Prostate gland (tissue), 2 donors: ENCODE data around the gene PTPRG. TPM values are rescaled to one million over a fixed set of nuclear protein-coding genes. Genes with fewer than 3 reads are reported as not detected.

Experiments used
- DNase-seq: peaks from one replicate; pipeline ENCODE4 v3.0.0-alpha.2; 2019; ENCODE audit warnings: low spot score
- H3K27ac ChIP-seq, 2 donors: fragments of 200-600 bp; sonication (generic); 2 replicates each; pipeline ENCODE4 v1.5.1; 2017 to 2019
- H3K27me3 ChIP-seq: fragments of 200-600 bp; sonication (generic); replicated peaks from 2 replicates; pipeline ENCODE4 v1.5.1; 2019; ENCODE audit not compliant: insufficient read depth
- H3K36me3 ChIP-seq, 2 donors: fragments of 200-600 bp; sonication (generic); 1 replicate in 1 of 2; 2 replicates in 1 of 2; pipeline versions ENCODE4 v1.5.1 to v1.8.1; 2017 to 2019
- H3K4me1 ChIP-seq: fragments of 200-600 bp; sonication (generic); replicated peaks from 2 replicates; pipeline ENCODE4 v1.5.1; 2019
- H3K4me3 ChIP-seq, 2 donors: fragments of 200-600 bp; sonication (generic); 2 replicates each; pipeline ENCODE4 v1.5.1; 2017 to 2019
- H3K9me3 ChIP-seq: fragments of 200-600 bp; sonication (generic); 2 replicates; pipeline ENCODE4 v1.5.1; 2017
- POLR2A ChIP-seq: fragments of 450-650 bp; IDR thresholded peaks from one replicate; pipeline ENCODE4 v1.6.1; 2016; ENCODE audit warnings: antibody characterized with exemption, mild to moderate bottlenecking
- POLR2AphosphoS5 ChIP-seq: sonication (generic); formaldehyde crosslinking; IDR thresholded peaks from one replicate; pipeline ENCODE4 v1.6.1; 2017; ENCODE audit warnings: antibody characterized with exemption
- WGBS: methylation state at CpG from one replicate; pipeline ENCODE4 v1.1.5; 2018; 5-methylcytosine and 5-hydroxymethylcytosine counted together
- intact Hi-C: fragments of 100-400 bp; cut with DNase I; formaldehyde crosslinking; loops from one replicate; pipeline ENCODE4 v1.14.2; 2022
- total RNA-seq, 2 donors: library from RNA; depleted of rRNA; stranded (reverse); fragments of >200 nt; gene quantifications; one replicate each; pipeline ENCODE4 v1.1.0, GENCODE V29; 2016
- TF ChIP-seq, protein P1 (sequence below), 4 experiments: fragments of 200-600 bp in 2 of 4; fragments of 450-650 bp in 2 of 4; sonication (generic) in 2 of 4; IDR thresholded peaks; 1 replicate in 3 of 4; 2 replicates in 1 of 4; pipeline ENCODE4 v1.5.1; 2016 to 2019; ENCODE audit warnings: antibody characterized with exemption in 4 of 4, mild to moderate bottlenecking in 2 of 4, moderate library complexity in 2 of 4

Gene PTPRG
- total RNA-seq, 2 donors from 2014 or later: 22.0 to 78.6 TPM

DNA sequence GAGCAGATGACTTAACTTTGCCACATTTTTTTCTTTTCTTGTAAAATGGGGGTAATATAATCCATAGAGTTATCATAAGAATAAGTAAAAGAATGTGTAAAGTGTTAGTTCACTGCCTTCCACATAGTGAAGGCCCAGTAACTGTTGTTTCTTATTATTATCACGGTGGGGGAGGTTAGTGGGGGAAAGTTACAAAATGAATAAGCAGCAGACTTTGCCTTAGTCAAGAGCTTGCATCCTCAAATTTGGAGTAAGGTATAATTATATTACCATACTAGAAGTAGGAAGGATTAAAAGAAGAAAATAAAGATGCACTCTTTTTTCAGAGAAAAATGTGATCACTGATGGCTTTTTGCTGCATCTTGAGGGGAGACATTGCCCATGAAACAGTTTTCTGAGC is 247.6 kb downstream of the PTPRG start:
- TF ChIP-seq, protein P1, sequence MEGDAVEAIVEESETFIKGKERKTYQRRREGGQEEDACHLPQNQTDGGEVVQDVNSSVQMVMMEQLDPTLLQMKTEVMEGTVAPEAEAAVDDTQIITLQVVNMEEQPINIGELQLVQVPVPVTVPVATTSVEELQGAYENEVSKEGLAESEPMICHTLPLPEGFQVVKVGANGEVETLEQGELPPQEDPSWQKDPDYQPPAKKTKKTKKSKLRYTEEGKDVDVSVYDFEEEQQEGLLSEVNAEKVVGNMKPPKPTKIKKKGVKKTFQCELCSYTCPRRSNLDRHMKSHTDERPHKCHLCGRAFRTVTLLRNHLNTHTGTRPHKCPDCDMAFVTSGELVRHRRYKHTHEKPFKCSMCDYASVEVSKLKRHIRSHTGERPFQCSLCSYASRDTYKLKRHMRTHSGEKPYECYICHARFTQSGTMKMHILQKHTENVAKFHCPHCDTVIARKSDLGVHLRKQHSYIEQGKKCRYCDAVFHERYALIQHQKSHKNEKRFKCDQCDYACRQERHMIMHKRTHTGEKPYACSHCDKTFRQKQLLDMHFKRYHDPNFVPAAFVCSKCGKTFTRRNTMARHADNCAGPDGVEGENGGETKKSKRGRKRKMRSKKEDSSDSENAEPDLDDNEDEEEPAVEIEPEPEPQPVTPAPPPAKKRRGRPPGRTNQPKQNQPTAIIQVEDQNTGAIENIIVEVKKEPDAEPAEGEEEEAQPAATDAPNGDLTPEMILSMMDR (IDR thresholded peaks at IDR 0.05): no peak
- TF ChIP-seq POLR2AphosphoS5: no peak
- no peak for TF ChIP-seq POLR2A
- no peak overlapping the region for H3K4me3 ChIP-seq
- H3K9me3 ChIP-seq: no peaks in the 10 kb centered on the region
- no peak overlapping the region for H3K27ac ChIP-seq
- no peaks in the 10 kb centered on the region for H3K4me1 ChIP-seq
- DNase-seq: no peak
- H3K36me3 ChIP-seq: no peaks in the 10 kb centered on the region
- no peaks in the 10 kb centered on the region for H3K27me3 ChIP-seq
- intact Hi-C loops: no loop called here
- WGBS: 42% methylated on average over 1 of the region's 1 CpG

DNA sequence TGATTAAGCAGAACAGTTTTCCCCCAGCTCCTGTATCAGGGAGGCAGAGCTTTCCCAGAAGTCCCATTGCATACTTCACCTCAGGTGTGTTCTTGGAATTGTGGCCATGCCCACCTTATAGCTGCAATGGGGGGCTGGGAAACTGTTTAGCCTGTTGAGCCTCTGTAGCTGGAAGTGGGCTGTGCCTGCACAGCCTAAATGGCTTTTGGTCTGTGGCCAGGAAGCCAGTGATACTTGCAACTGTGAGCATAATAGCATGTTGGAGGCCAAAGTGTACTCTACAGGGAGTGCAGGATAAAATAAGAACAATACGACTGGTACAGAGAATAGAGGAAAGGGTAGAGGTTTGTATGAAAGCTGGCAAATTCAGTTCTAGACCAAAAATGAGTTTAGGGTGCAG is 248.5 kb downstream of the PTPRG start:
- intact Hi-C loops: no loop called here
- H3K4me3 ChIP-seq: no peak overlapping the region
- no peaks in the 10 kb centered on the region for H3K9me3 ChIP-seq
- 12% methylated on average over 1 of the region's 1 CpG for WGBS
- TF ChIP-seq, protein P1 (IDR thresholded peaks at IDR 0.05): no peak
- TF ChIP-seq POLR2A: no peak
- TF ChIP-seq POLR2AphosphoS5: no peak
- no peaks in the 10 kb centered on the region for H3K4me1 ChIP-seq
- H3K27ac ChIP-seq: no peak overlapping the region
- H3K27me3 ChIP-seq: no peaks in the 10 kb centered on the region
- peak; percentile 10 for DNase-seq
- H3K36me3 ChIP-seq: no peaks in the 10 kb centered on the region

DNA sequence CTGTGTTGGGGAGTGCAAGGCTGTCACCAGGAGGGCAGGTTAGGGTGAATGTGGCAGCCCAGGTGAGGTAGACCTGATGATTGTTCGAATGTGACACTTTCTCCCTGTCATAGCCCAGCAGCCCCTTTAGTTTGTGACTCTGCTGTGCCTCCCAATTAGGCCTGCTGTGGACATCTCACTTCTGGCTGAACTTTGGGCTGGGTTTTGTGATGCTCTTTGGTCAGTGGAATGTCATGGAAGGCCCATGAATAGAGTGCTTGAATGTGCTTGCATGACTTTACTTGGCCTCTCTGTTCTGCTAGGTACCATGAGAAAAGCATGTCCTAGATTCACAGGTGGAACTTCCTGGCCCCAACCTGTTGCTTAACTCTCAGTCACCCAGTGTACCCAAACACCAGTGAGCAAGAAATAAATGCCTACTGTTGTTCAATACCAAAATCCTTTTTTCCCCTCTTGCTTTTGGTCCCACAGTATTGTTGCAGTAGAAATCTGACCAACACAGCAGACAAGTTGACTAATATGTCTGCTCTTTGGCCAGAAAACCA is 249.7 kb downstream of the PTPRG start:
- intact Hi-C loops: no loop called here

DNA sequence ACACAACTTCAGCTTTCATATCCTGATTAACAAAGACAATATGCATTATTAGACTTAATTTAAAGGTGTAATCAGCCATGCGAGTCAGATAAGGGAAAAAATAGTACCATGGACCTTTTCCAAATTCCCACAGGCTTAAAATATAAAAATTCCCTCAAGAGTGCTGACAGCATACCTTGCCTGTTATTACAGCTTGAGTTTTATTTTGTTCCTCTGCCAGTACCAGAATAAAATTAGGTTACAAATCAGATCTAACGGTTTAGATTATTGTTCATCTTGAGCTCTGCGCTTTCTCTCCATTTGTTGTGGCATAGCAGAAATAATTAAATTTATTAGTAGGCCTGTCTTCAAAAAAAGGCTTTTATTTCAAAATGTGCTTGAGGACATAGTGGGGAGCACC is 250.3 kb downstream of the PTPRG start:
- DNase-seq: no peak
- H3K27ac ChIP-seq: no peak overlapping the region
- 53% methylated on average over 3 of the region's 3 CpGs for WGBS
- intact Hi-C loops: no loop called here
- H3K4me3 ChIP-seq: no peak overlapping the region
- no peaks in the 10 kb centered on the region for H3K9me3 ChIP-seq
- H3K27me3 ChIP-seq: no peaks in the 10 kb centered on the region
- no peaks in the 10 kb centered on the region for H3K36me3 ChIP-seq
- TF ChIP-seq POLR2A (no peak), POLR2AphosphoS5 (no peak)
- TF ChIP-seq, protein P1 (IDR thresholded peaks at IDR 0.05): no peak
- H3K4me1 ChIP-seq: no peaks in the 10 kb centered on the region

More for the DNA sequence above, 249.7 kb downstream of the PTPRG start:
- no peaks in the 10 kb centered on the region for H3K27me3 ChIP-seq
- 80% methylated on average over 1 of the region's 1 CpG for WGBS
- no peaks in the 10 kb centered on the region for H3K4me1 ChIP-seq
- no peak for TF ChIP-seq POLR2AphosphoS5
- no peak for DNase-seq
- H3K27ac ChIP-seq: no peak overlapping the region
- H3K36me3 ChIP-seq: no peaks in the 10 kb centered on the region
- H3K4me3 ChIP-seq: no peak overlapping the region
- H3K9me3 ChIP-seq: no peaks in the 10 kb centered on the region

DNA sequence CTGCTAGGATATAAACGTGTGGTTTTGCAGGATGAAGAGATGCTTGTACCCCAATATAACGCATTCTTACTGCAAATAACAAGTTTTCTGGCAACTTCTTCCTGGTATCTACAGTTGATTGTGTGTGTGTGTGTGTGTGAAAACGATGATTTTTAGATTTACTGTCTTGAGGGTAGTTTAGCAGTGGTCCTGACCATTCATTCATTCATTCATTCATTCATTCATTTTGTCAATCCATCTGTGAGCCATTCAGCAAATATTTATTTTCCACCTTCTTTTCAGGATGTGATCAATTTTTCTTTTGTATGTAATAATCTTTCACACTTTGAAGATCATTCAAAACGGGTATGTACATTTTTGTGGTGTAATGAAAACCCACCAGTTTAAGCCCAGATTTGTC is 250.7 kb downstream of the PTPRG start:
- TF ChIP-seq POLR2AphosphoS5: no peak
- no peak for TF ChIP-seq POLR2A
- TF ChIP-seq, protein P1 (IDR thresholded peaks at IDR 0.05): no peak
- no peak overlapping the region for H3K27ac ChIP-seq

More for the DNA sequence above, 250.7 kb downstream of the PTPRG start:
- WGBS: 86% methylated on average over 4 of the region's 4 CpGs
- Histone ChIP-seq H3K4me3 (no peak overlapping the region), H3K9me3 (no peaks in the 10 kb centered on the region), H3K4me1 (no peaks in the 10 kb centered on the region), H3K36me3 (no peaks in the 10 kb centered on the region), H3K27me3 (no peaks in the 10 kb centered on the region)
- DNase-seq: no peak
- intact Hi-C loops: no loop called here
